ENCODE data around the gene RNFT2.

- TF ChIP-seq, protein P1, sequence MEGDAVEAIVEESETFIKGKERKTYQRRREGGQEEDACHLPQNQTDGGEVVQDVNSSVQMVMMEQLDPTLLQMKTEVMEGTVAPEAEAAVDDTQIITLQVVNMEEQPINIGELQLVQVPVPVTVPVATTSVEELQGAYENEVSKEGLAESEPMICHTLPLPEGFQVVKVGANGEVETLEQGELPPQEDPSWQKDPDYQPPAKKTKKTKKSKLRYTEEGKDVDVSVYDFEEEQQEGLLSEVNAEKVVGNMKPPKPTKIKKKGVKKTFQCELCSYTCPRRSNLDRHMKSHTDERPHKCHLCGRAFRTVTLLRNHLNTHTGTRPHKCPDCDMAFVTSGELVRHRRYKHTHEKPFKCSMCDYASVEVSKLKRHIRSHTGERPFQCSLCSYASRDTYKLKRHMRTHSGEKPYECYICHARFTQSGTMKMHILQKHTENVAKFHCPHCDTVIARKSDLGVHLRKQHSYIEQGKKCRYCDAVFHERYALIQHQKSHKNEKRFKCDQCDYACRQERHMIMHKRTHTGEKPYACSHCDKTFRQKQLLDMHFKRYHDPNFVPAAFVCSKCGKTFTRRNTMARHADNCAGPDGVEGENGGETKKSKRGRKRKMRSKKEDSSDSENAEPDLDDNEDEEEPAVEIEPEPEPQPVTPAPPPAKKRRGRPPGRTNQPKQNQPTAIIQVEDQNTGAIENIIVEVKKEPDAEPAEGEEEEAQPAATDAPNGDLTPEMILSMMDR (IDR thresholded peaks at IDR 0.05) = no peak
- no peak for TF ChIP-seq POLR2A (IDR thresholded peaks at IDR 0.05)
Measured at GRCh38 chr12:116783525-116784237, 45.6 kb downstream of the RNFT2 start.

Data from Peyer's patch (tissue), 4 donors.